ENCODE measurements around the gene CHRNA5. TPM values are rescaled to one million over a fixed set of nuclear protein-coding genes. Genes with fewer than 3 reads are reported as not detected.

The CHRNA5 gene
- polyA plus RNA-seq, 1 donor from 2014 or later, result 6.8 TPM

- Histone ChIP-seq H3K9me3 (ENCODE audit: low read length) (no peaks in the 10 kb centered on the region), H3K9ac (ENCODE audit: low read length) (no peak overlapping the region), H4K20me1 (ENCODE audit: insufficient read depth) (no peaks in the 10 kb centered on the region), H3K27me3 (ENCODE audit: insufficient read depth, low read depth, low read length) (no peaks in the 10 kb centered on the region), H3K27ac (ENCODE audit: low read length) (no peak overlapping the region), H3K9me2 (ENCODE audit: insufficient read depth, low read length) (no peaks in the 10 kb centered on the region), H2AFZ (ENCODE audit: low read depth, low read length) (no peak overlapping the region), H3K36me3 (ENCODE audit: insufficient read depth, low read length) (no peaks in the 10 kb centered on the region), H3K4me2 (ENCODE audit: low read length) (no peak overlapping the region), H3K79me2 (replicated peaks; ENCODE audit: insufficient read depth, low read length) (no peaks in the 10 kb centered on the region), H3K4me3 (ENCODE audit: low read length) (no peak overlapping the region), H3F3A (ENCODE audit: insufficient read depth, low read length, poor library complexity, severe bottlenecking) (no peaks in the 10 kb centered on the region)
- no peak for TF ChIP-seq POLR2AphosphoS5 (IDR thresholded peaks at IDR 0.05)
- TF ChIP-seq EP300 (conservative IDR thresholded peaks at IDR 0.05; ENCODE audit: poor library complexity, severe bottlenecking), result no peak
- TF ChIP-seq SMC3 (conservative IDR thresholded peaks at IDR 0.05; ENCODE audit: poor library complexity), result no peak
- TF ChIP-seq REST (IDR thresholded peaks at IDR 0.05; ENCODE audit: borderline replicate concordance), result no peak
- no peak for TF ChIP-seq TAF1 (IDR thresholded peaks at IDR 0.05; ENCODE audit: low read depth)
- no peak for TF ChIP-seq EZH2 (IDR thresholded peaks at IDR 0.05; ENCODE audit: borderline replicate concordance, insufficient read depth, low read length, poor library complexity, severe bottlenecking)
- no peak for TF ChIP-seq MXI1 (conservative IDR thresholded peaks at IDR 0.05; ENCODE audit: poor library complexity, severe bottlenecking)
- TF ChIP-seq CTCF (IDR thresholded peaks at IDR 0.05; ENCODE audit: poor library complexity, severe bottlenecking), result no peak
- TF ChIP-seq RAD21 (conservative IDR thresholded peaks at IDR 0.05), result no peak
Observed at GRCh38 chr15:78598348-78598747, 33.0 kb downstream of the CHRNA5 start.

- H3K4me2 ChIP-seq (ENCODE audit: low read length), result no peak overlapping the region
- no peaks in the 10 kb centered on the region for H4K20me1 ChIP-seq (ENCODE audit: insufficient read depth)
- no peak overlapping the region for H3K27ac ChIP-seq (ENCODE audit: low read length)
- H3K27me3 ChIP-seq (ENCODE audit: insufficient read depth, low read depth, low read length), result no peaks in the 10 kb centered on the region
- H3K9ac ChIP-seq (ENCODE audit: low read length), result no peak overlapping the region
- H3K36me3 ChIP-seq (ENCODE audit: insufficient read depth, low read length), result no peaks in the 10 kb centered on the region
- TF ChIP-seq POLR2AphosphoS5 (IDR thresholded peaks at IDR 0.05), result no peak
- TF ChIP-seq REST (IDR thresholded peaks at IDR 0.05; ENCODE audit: borderline replicate concordance), result no peak
- TF ChIP-seq EZH2 (IDR thresholded peaks at IDR 0.05; ENCODE audit: borderline replicate concordance, insufficient read depth, low read length, poor library complexity, severe bottlenecking), result no peak
- no peak for TF ChIP-seq SMC3 (conservative IDR thresholded peaks at IDR 0.05; ENCODE audit: poor library complexity)
- TF ChIP-seq TAF1 (IDR thresholded peaks at IDR 0.05; ENCODE audit: low read depth), result no peak
- no peak for TF ChIP-seq RAD21 (conservative IDR thresholded peaks at IDR 0.05)
- TF ChIP-seq MXI1 (conservative IDR thresholded peaks at IDR 0.05; ENCODE audit: poor library complexity, severe bottlenecking), result no peak
- TF ChIP-seq CTCF (IDR thresholded peaks at IDR 0.05; ENCODE audit: poor library complexity, severe bottlenecking), result no peak
- TF ChIP-seq EP300 (conservative IDR thresholded peaks at IDR 0.05; ENCODE audit: poor library complexity, severe bottlenecking), result no peak
- no peaks in the 10 kb centered on the region for H3K9me3 ChIP-seq (ENCODE audit: low read length)
- H3K79me2 ChIP-seq (replicated peaks; ENCODE audit: insufficient read depth, low read length), result no peaks in the 10 kb centered on the region
- no peak overlapping the region for H2AFZ ChIP-seq (ENCODE audit: low read depth, low read length)
- H3F3A ChIP-seq (ENCODE audit: insufficient read depth, low read length, poor library complexity, severe bottlenecking), result no peaks in the 10 kb centered on the region
- no peak overlapping the region for H3K4me3 ChIP-seq (ENCODE audit: low read length)
- no peaks in the 10 kb centered on the region for H3K9me2 ChIP-seq (ENCODE audit: insufficient read depth, low read length)
Observed at GRCh38 chr15:78599189-78599588, 33.9 kb downstream of the CHRNA5 start.
